ENCODE results near the gene POPDC2.

POPDC2 gene

DNA sequence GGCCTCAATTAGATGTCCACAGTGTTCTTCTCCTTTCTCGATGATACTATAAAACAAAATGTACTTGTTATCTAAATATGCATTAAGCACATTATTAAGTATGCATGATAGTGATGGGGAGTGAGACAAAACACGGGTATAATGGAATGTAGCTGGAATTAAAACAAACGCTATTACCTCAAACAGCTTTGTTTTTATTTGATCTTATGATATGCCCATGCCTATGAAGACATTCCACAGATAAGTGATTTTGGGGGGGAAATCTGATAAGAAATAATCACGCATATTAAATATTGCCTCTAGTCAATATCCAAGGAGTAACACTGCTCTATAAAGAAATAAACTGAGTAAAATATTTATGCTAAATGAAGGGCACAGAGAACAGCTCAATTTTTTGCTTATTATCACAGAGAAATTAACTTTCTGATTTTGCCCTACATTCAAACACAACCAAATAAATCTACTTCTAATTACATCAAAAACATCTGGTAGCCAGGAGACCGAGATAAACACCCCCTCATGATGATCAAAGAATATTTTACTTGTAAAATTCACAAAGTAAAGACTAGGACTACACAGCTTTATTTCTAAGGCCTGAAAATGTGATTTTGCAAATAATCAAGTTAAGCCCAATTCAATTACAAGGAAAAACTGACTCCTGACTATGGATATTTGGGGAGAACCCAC is 14.9 kb upstream of the POPDC2 start:
- in situ Hi-C loops (cut with MboI; ENCODE audit: low pct_unique_long_range_greater_than_20kb, low sequenced_read_pairs) = loop anchor here (25.0 kb wide), 1 partner anchor 788 kb away; no protein-coding TSS in a partner anchor
- no peak for DNase-seq

DNA sequence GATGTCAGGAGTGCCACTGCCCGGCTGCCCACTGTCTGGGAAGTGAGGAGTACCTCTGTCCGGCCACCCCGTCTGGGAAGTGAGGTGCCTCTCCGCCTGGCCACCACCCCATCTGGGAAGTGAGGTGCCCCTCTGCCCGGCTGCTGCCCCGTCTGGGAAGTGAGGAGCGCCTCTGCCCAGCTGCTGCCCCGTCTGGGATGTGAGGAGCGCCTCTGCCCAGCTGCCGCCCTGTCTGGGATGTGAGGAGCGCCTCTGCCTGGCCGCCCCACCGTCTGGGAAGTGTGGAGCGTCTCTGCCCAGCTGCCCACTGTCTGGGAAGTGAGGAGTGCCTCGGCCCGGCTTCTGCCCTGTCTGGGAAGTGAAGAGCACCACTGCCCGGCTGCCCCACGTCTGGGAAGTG is 13.5 kb upstream of the POPDC2 start:
- in situ Hi-C loops (cut with MboI; ENCODE audit: low pct_unique_long_range_greater_than_20kb, low sequenced_read_pairs) = no loop called here
- no peak for DNase-seq

DNA sequence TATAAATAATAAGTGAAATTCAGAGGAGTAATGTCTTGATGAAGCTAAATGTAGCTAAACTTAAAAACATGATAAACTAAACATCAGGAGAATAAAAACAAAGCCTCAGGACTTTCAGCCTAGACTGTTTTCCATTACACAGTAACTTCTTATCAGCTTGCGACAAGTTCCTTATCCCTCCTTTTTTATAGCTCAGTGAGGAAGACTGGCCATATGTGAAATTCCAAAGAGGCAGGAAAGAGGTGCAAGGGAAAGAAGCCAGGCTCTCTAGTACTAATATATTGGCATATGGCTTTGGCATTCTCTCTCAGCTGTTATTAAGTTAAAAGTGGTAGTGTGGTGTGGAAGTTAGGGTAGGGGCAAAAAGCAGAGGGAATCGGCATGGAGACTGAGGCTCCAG is 12.4 kb upstream of the POPDC2 start:
- no peak for DNase-seq

DNA sequence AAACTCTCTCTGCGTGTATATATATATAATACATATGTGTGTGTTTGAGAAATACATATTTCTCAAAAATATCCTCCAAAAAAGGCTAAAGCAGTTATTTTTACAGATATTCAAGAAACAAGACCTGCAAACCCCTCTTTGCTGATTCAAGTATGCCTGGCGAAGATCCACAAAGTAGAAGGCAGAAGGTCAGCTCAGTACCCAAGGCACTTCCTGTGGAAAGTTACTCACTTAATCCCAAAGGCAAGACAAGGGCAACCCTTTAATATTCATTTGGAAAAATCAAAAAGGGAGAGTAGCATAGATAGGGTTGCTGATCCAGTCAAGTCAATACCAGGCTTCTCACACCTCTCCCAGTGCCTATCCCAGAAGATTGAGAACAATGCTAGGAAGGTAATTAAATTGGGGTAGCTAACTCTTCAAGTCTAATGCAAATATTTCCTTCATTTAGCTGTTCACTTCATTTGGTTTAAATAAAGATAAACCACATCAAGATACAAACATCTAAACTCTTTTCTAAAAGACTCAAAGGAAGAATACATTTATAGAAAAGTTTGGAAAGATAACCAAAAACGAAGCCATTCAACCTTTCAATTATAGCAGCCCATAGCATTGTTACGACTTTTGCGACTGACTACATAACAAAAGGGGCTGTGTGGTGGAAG is 9.6 kb upstream of the POPDC2 start:
- in situ Hi-C loops (cut with MboI; ENCODE audit: low pct_unique_long_range_greater_than_20kb, low sequenced_read_pairs) = no loop called here
- DNase-seq = no peak

More for the DNA sequence above, 12.4 kb upstream of the POPDC2 start:
- in situ Hi-C loops (cut with MboI; ENCODE audit: low pct_unique_long_range_greater_than_20kb, low sequenced_read_pairs) = no loop called here

DNA sequence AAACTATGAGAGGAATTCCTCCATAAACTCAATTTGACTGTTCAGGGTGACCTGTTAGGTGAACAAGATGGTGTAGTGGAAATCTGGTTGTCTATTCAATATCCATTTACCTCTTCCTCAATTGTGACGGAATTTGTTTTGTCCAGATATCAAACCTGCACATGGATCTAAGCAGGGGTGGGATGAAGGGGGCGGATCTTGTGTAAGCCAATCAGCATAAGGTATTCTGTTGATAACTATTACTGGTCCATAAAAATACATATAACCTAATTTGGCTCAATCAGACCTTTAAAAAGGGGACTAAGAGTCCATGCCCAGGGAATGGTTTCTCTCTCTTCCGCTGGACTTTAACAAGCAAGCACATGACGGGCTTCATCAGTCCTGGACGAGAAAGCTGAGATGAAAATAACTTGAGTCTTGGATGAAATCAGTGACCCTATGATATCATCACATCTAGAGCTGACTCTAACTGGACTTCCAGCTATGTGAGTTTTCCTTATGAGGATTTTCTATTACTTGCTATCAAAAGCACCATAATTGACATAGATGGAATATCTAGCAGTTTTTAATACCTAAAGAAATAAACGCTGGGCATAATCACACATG is 5.7 kb upstream of the POPDC2 start:
- in situ Hi-C loops (cut with MboI; ENCODE audit: low pct_unique_long_range_greater_than_20kb, low sequenced_read_pairs) = no loop called here
- no peak for DNase-seq

DNA sequence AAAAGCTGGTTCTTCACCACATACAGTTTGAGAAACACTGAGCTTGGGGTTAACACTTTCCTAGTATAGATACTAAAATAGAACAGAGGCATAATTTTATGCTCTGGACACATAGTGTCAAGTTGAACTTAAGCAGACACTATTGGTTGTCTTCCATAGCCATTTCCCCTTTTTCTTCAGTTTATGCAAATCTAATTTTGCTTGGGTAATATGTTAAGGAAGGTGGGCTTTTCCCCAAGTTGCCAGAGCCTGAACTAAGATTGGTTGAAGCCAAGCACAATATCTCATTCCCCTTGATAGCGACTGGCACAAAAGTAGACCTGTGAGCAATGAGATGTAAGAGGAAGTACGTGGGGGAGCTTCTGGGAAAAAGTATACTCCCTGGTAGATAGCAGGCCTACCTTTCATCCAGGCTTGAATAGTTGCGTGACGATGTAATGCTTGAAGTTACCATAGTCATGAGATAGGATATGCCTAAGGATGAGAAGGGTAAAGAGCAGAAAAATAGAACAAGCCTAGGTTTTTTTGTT is 4.5 kb upstream of the POPDC2 start:
- in situ Hi-C loops (cut with MboI; ENCODE audit: low pct_unique_long_range_greater_than_20kb, low sequenced_read_pairs) = no loop called here

DNA sequence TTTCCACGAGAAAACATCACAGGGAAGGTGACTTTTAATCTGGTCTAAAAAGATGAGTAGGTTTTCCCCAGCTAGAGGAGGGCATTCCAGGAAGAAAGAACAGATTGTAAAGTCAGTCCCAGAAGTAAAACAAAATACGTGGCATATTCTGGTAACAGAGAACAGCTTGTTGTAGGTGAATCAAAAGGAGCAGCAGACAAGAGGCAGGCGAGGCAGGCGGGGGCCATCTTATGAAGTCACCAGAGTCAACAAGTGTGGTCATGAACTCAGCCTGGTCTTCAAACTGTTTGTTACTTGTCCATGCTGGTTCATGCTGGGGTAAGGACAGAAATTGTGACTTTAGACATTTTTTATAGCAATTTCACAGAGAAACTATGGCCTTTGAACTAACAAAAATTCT is 4.0 kb upstream of the POPDC2 start:
- DNase-seq = no peak
- in situ Hi-C loops (cut with MboI; ENCODE audit: low pct_unique_long_range_greater_than_20kb, low sequenced_read_pairs) = no loop called here

More for the DNA sequence above, 4.5 kb upstream of the POPDC2 start:
- DNase-seq = peak; percentile 86

DNA sequence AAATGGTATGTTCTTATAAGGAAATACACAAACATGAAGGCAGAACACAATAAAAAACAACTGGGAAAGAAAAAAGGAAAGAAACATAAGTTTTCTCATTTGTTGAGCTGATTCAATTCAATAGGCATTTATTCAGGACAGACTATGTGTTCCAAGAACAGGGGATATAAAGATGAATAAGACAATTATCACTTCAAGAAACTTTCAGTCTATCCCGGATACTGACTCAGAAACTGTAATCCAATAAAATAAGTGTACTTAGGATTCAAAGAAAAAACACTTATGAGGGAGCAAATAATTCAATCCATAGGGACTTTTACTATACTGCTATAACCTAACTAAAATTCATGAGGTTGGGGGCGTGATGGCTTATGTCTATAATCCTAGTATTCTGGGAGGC is 3.5 kb upstream of the POPDC2 start:
- DNase-seq = no peak
- in situ Hi-C loops (cut with MboI; ENCODE audit: low pct_unique_long_range_greater_than_20kb, low sequenced_read_pairs) = no loop called here

DNA sequence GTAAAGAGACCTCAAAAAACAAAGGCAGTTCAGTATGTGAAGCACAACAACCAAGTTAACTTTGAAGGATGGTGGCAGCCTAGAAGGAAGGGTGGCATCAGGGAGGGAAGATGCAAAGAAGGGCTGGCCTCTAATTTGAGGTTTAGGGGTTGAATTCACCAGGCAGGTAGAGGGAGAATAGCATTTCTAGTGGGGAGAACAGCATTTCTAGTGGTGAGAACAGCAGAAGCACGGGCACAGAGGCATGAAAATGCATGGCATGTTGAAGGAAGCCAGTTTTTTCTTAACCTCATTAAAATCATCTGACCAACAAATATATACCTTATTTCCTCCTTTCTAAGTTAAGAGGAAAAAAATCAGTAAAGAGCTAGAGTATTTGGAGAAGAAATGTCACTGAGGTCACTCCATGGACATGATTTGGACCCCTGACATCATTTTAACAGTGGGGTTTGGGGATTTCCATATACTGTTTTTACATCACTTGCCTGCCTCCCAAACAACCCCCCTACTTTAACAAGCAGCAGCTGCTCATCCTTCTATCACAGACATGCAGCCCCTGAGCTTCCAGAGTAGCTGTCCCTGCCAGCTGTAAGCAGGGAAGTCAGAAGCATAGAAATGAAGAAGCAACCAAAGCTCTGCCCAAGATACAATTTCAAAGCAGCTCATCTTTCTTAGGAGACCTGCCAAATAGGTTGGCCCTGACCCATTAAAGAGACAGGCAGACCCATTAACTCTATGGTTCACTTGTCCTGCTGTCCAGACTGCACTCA is 2.4 kb upstream of the POPDC2 start:
- DNase-seq = no peak
- in situ Hi-C loops (cut with MboI; ENCODE audit: low pct_unique_long_range_greater_than_20kb, low sequenced_read_pairs) = no loop called here

DNA sequence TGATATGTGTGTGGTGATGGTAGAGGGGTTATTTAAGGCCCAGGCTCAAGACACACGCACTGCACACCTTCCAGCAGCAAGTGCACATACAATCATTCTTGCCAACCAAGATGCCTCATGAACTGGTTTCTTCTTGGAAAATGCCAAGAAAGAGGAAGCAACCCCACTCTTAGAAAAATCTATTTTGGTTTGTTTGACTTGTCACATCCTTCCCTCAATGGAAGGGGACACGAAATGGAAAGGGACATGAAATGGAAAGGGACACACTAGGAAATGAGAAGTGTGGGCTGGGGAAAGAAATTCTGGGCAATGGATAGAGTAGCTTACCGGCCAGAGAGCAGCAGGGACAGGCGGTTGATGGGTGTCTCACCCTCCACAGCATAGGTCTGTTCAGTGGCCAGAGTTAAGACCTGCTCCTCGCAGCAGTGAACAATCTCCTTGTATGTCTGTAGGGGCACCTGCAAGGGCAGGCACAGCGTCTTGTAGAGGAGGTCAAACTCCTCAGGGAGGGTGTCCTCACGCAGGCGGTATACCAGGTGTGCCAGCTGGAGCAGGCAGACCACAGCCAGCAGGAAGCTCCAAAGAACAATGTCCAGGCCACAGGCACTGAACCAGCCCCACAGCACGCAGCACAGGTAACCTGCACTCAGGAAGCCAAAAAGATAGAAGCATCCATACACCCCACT is 640 bp downstream of the POPDC2 start:
- in situ Hi-C loops (cut with MboI; ENCODE audit: low pct_unique_long_range_greater_than_20kb, low sequenced_read_pairs) = no loop called here
- DNase-seq = peak; percentile 81

DNA sequence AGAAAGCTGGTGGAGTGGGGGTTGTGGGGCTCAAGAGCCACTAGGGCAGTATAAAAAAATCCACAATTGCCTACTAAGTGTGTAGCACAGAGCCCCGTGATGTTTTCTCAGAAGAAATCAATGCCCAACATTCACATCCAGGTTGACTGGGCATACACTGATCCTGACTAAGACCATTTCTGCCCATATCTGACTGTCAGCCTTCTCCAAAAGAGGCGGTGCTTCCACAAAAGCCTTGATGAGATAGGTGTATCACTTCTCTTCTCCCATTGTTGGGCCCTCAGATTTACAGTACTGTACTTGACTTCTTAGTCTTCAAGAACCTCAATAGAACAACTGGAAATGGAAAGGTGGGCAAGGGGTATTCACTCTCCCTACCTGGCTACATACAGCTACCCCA is 1.4 kb downstream of the POPDC2 start:
- no peak for DNase-seq
- in situ Hi-C loops (cut with MboI; ENCODE audit: low pct_unique_long_range_greater_than_20kb, low sequenced_read_pairs) = no loop called here

DNA sequence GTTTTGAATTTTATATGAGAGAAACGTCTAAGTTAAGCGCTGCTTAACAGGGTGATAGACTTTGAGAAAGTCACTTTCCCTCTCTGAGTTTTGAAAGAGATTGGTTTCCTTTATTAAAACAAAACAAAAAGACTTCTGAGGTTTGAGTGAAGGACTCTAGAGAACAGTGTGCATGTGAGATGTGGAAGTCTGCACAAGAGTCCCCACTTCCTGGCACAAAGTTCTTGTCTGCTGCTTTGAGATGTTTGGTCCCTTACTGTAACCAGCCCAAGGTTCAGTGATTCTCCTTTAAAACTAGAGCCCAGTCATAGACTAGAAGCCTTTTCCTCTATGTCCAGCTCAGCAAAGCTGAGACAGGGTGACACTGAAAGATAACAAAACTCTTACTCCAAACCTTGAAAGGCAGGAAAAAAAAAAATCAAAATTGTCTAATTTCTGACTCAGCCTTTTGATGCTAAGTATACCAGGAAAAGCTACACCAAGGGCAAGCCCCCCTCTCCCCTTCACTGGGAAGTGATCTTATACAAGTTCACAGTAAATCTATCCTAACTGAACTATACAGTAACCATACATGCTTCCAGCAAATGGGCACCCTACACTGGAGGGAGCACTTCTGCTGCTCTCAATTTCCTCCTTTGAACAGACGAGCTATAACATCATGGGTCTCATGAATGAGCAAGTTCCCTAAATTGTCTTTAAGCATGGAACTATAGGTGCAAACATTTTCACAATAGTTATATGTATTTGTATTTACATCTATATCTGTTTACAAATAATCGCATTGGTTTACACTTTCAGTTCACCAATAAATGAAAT is 2.3 kb downstream of the POPDC2 start:
- in situ Hi-C loops (cut with MboI; ENCODE audit: low pct_unique_long_range_greater_than_20kb, low sequenced_read_pairs) = no loop called here
- DNase-seq = no peak

DNA sequence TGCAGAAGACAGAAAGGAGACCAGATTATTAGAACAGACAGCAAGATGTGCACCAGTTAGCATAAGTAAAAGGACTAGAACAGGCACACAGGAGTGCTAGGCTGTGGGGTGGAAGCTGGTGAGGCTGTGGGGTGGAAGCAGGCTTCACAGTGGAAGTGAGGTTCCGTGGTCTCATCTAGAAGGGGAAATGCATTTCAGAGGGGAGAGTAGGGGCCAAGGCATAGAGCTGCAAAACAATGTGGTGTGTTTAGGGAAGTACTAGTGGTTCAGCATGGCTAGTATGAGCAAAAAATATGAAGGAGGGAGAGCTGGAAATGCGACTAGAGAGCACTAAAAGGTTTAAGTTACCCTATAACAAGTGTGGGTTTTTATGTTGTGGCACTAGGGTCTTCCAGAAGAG is 6.5 kb downstream of the POPDC2 start:
- DNase-seq = peak; percentile 80
- in situ Hi-C loops (cut with MboI; ENCODE audit: low pct_unique_long_range_greater_than_20kb, low sequenced_read_pairs) = no loop called here

DNA sequence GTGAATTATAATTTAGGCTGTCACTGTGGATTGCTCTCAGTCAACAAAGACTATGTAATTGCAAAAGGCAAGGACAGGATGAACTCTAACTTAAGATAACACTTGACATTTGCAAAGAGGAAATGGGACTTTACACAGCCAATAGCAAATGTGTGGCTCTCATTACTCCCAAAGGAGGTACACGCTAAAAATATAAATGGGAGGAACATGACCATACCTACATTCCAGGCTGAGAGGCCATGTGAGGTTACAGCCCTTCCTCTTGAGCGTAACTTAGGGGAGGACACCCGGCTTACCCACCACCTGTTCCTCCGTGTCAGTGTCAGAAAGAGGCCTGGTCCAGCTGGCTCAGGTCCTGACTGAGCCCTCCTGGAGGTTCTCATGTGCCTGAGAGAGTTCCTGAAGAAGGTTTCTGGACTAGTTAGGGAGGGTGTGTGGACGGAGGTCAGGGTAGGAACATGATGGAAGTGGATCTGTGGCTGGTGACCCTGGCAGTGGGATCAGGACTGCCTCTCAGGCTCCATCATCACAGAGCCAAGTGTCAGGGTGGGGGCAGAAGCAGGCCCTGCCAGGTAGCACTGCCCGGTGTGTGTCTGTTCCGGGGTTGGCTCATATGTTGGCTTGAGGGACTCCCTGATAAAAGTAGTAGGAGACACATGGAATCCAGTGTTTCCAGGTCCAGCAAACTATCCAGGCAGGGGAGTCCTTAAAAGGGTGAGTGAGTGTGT is 7.9 kb downstream of the POPDC2 start:
- DNase-seq = peak; percentile 59
- in situ Hi-C loops (cut with MboI; ENCODE audit: low pct_unique_long_range_greater_than_20kb, low sequenced_read_pairs) = no loop called here

DNA sequence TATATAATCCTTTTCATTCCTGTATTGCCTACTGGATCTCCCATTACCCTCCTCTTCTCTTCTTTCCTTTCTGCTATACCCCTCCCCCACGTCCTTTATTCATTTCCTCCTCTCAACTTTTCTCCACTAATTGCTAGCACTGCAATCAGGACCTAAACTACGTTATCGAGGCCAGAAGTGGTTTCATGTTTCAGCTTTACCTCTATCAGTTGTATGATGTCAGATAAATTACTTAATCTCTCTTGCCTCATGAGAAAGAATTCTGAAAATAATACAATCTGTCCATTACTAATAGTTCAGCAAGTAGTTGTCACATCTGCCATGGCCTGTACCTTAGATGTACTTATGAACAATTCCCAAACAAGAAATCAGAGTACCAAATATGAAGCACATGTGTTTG is 10.6 kb downstream of the POPDC2 start:
- DNase-seq = no peak
- in situ Hi-C loops (cut with MboI; ENCODE audit: low pct_unique_long_range_greater_than_20kb, low sequenced_read_pairs) = no loop called here

DNA sequence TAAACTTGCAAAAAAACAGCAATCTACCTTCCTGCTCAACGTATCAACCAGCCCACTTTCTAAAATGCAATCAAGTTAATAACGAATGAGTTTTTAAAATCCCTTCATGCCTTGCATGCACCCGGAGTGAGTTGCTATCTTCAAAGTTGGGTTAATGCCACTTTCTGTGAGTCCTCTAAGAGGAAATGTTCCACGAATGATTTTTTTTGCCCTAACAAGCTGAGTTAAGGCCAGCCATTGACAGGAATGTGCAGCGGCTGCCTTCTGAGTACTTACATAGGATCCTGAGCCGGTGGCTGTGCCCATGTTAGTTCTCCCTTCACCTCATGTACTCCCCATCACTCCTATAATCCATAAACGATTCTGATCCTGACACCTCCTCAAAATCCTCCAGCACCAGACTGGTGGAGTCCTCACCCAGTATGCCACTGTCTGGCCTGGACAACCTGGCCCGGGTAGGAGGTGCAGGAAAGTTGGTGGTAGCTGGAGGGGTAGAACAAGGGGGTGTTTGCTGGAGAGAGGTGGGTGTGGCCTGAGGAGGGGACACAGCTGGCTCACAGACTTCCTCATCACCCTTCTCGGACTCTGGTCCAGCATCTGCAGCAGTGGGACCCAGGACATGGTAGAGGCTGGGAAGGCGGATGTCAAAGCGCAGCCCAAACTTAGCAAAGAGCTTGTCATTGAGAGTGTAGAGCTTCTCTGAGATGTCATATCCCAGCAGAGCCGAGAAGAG is 12.4 kb downstream of the POPDC2 start:
- DNase-seq = no peak

DNA sequence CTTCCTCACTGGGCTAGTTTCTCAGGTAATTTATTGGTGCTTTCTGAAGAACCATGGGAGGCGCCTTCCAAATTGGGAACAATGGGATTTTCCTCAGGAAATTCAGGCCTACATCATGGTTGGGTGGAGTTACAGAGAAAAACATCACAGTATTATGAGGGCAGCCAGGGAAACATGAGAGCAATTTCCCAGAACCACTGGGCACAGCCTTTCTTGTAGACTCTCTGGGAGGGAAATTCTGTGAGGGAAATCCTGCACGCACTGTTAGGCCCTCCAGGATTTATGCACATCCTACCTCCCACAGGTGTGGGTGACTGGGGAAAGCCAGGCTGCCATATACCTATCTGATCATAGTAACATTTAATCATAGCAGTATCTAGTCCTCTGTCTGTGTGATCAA is 13.2 kb downstream of the POPDC2 start:
- in situ Hi-C loops (cut with MboI; ENCODE audit: low pct_unique_long_range_greater_than_20kb, low sequenced_read_pairs) = no loop called here
- DNase-seq = no peak

More for the DNA sequence above, 12.4 kb downstream of the POPDC2 start:
- in situ Hi-C loops (cut with MboI; ENCODE audit: low pct_unique_long_range_greater_than_20kb, low sequenced_read_pairs) = no loop called here

Measured in KBM-7 (cell line).